CD4-positive, alpha-beta T cell (primary cell): ENCODE results near the gene NAGS. TPM values are rescaled to one million over a fixed set of nuclear protein-coding genes. Genes with fewer than 3 reads are reported as not detected.

Experiments used
- ATAC-seq: fragments of 200-7000 bp; cut with Tn5 transposase; one replicate; pipeline ENCODE4 v1.10.0; 2022; ENCODE audit warnings: mild to moderate bottlenecking; ENCODE audit not compliant: poor library complexity
- CTCF ChIA-PET: fragments of 350-600 bp; sonication (Branson Sonifier 250); formaldehyde crosslinking; loops from one replicate; lab custom pipeline; 2021; ENCODE audit warnings: antibody characterized with exemption, inconsistent platforms; lab: Charles Lee
- POLR2A ChIA-PET: fragments of 350-600 bp; sonication (Branson Sonifier 250); formaldehyde crosslinking; loops from one replicate; lab custom pipeline; 2021; ENCODE audit warnings: antibody characterized with exemption, inconsistent platforms; lab: Charles Lee
- DNase-seq, 14 experiments: peaks; one replicate each; pipeline ENCODE4 v3.0.0-alpha.2; 2013 to 2020; ENCODE audit warnings: mixed read lengths in 2 of 14
- H3K27ac ChIP-seq, 2 donors: one replicate each; pipeline versions ENCODE4 v1.5.1 to v1.7.0; 2013; ENCODE audit warnings: low read length in 2 of 2, low read depth in 1 of 2, mild to moderate bottlenecking in 1 of 2
- H3K27me3 ChIP-seq, 2 experiments: 1 replicate in 1 of 2; 2 replicates in 1 of 2; pipeline versions ENCODE4 v1.6.1 to v1.7.0; 2013; ENCODE audit warnings: low read length in 2 of 2, control low read depth in 1 of 2, mild to moderate bottlenecking in 1 of 2, moderate library complexity in 1 of 2; ENCODE audit not compliant: insufficient read depth in 2 of 2, control insufficient read depth in 1 of 2
- H3K36me3 ChIP-seq: one replicate; pipeline ENCODE4 v1.6.1; 2013; ENCODE audit warnings: low read length, control low read depth; ENCODE audit not compliant: insufficient read depth
- H3K4me1 ChIP-seq: one replicate; pipeline ENCODE4 v1.6.1; 2013; ENCODE audit warnings: low read length, control low read depth; ENCODE audit not compliant: insufficient read depth
- H3K4me3 ChIP-seq: one replicate; pipeline ENCODE4 v1.5.1; 2013; ENCODE audit warnings: mild to moderate bottlenecking, low read length, moderate library complexity
- H3K9me3 ChIP-seq, 2 experiments: 1 replicate in 1 of 2; 2 replicates in 1 of 2; pipeline versions ENCODE4 v1.6.1 to v1.7.0; 2013; ENCODE audit warnings: low read length in 2 of 2, mild to moderate bottlenecking in 2 of 2, control low read depth in 1 of 2, moderate library complexity in 1 of 2; ENCODE audit not compliant: control insufficient read depth in 1 of 2, insufficient read depth in 1 of 2
- H3K27ac Mint-ChIP-seq: one replicate; pipeline ENCODE4 v1.8.0; 2020; ENCODE audit warnings: mixed read lengths
- H3K27me3 Mint-ChIP-seq: one replicate; pipeline ENCODE4 v1.8.0; 2021; ENCODE audit warnings: mixed read lengths
- H3K36me3 Mint-ChIP-seq: one replicate; pipeline ENCODE4 v1.8.0; 2021; ENCODE audit warnings: low read depth, mixed read lengths
- H3K4me1 Mint-ChIP-seq: one replicate; pipeline ENCODE4 v1.8.0; 2021; ENCODE audit warnings: low read depth, mixed read lengths
- H3K4me3 Mint-ChIP-seq: one replicate; pipeline ENCODE4 v1.8.0; 2020; ENCODE audit warnings: mild to moderate bottlenecking, mixed read lengths
- H3K9me3 Mint-ChIP-seq: one replicate; pipeline ENCODE4 v1.8.0; 2020; ENCODE audit warnings: mixed read lengths
- CTCF ChIP-seq: fragments of 200-600 bp; IDR thresholded peaks from one replicate; pipeline ENCODE4 v1.8.0; 2022; ENCODE audit warnings: antibody characterized with exemption, mild to moderate bottlenecking
- intact Hi-C, 2 experiments: fragments of 100-400 bp; cut with DNase I in 1 of 2; cut with micrococcal nuclease in 1 of 2; formaldehyde crosslinking; loops; one replicate each; pipeline versions ENCODE4 v1.15.1 to v1.9.0; 2023 to 2025; cut with DNase I, micrococcal nuclease
- total RNA-seq, 174 experiments: library from RNA in 2 of 174; stranded (reverse) in 2 of 174; gene quantifications; one replicate each; pipeline ENCODE4 v1.2.3 and lab custom pipeline; 2021 to 2026

Gene NAGS
- total RNA-seq, 2 experiments from 2014 or later, result 0.14 to 0.56 TPM

GRCh38 chr17:44049294-44050060 is 45.1 kb downstream of the NAGS start:
- CTCF ChIA-PET, result no interaction called here
- ATAC-seq, result no peak
- peaks cover 62% of the 10 kb centered on the region for H3K36me3 Mint-ChIP-seq
- H3K4me1 Mint-ChIP-seq, result peaks cover 10% of the 10 kb centered on the region
- no peak for TF ChIP-seq CTCF
- Histone ChIP-seq H3K4me1 (peaks cover 2% of the 10 kb centered on the region), H3K36me3 (peaks cover 73% of the 10 kb centered on the region), H3K27ac (no peak overlapping the region), H3K4me3 (no peak overlapping the region), H3K9me3 (no peaks in the 10 kb centered on the region), H3K27me3 (no peaks in the 10 kb centered on the region)
- intact Hi-C loops, result loop anchor here in 1 of 2 experiments (10.0 kb wide), 1 partner anchor 135 kb away; no protein-coding TSS in a partner anchor
- H3K27me3 Mint-ChIP-seq, result no peaks in the 10 kb centered on the region
- H3K27ac Mint-ChIP-seq, result no peak overlapping the region
- H3K4me3 Mint-ChIP-seq, result no peak overlapping the region
- H3K9me3 Mint-ChIP-seq, result no peaks in the 10 kb centered on the region
- POLR2A ChIA-PET, result no interaction called here
- DNase-seq, result no peak

GRCh38 chr17:44053125-44053872 is 48.9 kb downstream of the NAGS start:
- Mint-ChIP-seq H3K4me1 (peaks cover 10% of the 10 kb centered on the region), H3K4me3 (no peak overlapping the region), H3K27ac (peak overlapping the region; percentile 18), H3K36me3 (peaks cover 56% of the 10 kb centered on the region), H3K9me3 (no peaks in the 10 kb centered on the region), H3K27me3 (no peaks in the 10 kb centered on the region)
- CTCF ChIA-PET, result no interaction called here
- Histone ChIP-seq H3K27me3 (no peaks in the 10 kb centered on the region), H3K36me3 (peaks cover 70% of the 10 kb centered on the region), H3K9me3 (no peaks in the 10 kb centered on the region), H3K4me3 (no peak overlapping the region), H3K27ac (no peak overlapping the region), H3K4me1 (peaks cover 2% of the 10 kb centered on the region)
- intact Hi-C loops, result no loop called here
- DNase-seq, result no peak
- ATAC-seq, result no peak
- POLR2A ChIA-PET, result no interaction called here
- no peak for TF ChIP-seq CTCF

Other genes with a start within 250 kb of the NAGS start
- gene SOST, start 245.8 kb upstream of the NAGS start, total RNA-seq, result not detected
- 10 to 100 TPM; 10.6 to 12.6 TPM for gene DUSP3, start 225.6 kb upstream of the NAGS start, total RNA-seq
- not detected for gene CFAP97D1, start 224.2 kb upstream of the NAGS start, total RNA-seq
- under 1 TPM in 1 of 2 experiments, not detected in 1; 0.14 TPM for gene MPP3, start 171.5 kb upstream of the NAGS start, total RNA-seq
- gene CD300LG, start 157.4 kb upstream of the NAGS start, total RNA-seq, result not detected
- 1 to 10 TPM; 3.5 to 4.0 TPM for gene MPP2, start 97.1 kb upstream of the NAGS start, total RNA-seq
- gene PPY, start 62.1 kb upstream of the NAGS start, total RNA-seq, result not detected
- gene PYY, start 50.7 kb upstream of the NAGS start, total RNA-seq, result not detected
- 1 to 10 TPM; 8.8 to 9.7 TPM for gene TMEM101, start 10.3 kb downstream of the NAGS start, total RNA-seq
- 10 to 100 TPM; 34.6 to 36.1 TPM for gene LSM12, start 62.0 kb downstream of the NAGS start, total RNA-seq
- gene G6PC3, start 66.1 kb downstream of the NAGS start, total RNA-seq, result 1 to 10 TPM; 5.6 to 5.8 TPM
- 10 to 100 TPM; 92.0 to 92.5 TPM for gene HDAC5, start 119.0 kb downstream of the NAGS start, total RNA-seq
- 1 to 10 TPM; 1.6 TPM for gene HROB, start 137.3 kb downstream of the NAGS start, total RNA-seq
- under 1 TPM in 1 of 2 experiments, not detected in 1; 0.11 TPM for gene ASB16, start 166.1 kb downstream of the NAGS start, total RNA-seq
- gene TMUB2, start 182.3 kb downstream of the NAGS start, total RNA-seq, result 10 to 100 TPM; 33.3 to 34.8 TPM
- gene ATXN7L3, start 195.3 kb downstream of the NAGS start, total RNA-seq, result 10 to 100 TPM; 85.2 to 99.2 TPM
- gene UBTF, start 215.1 kb downstream of the NAGS start, total RNA-seq, result 100 to 1,000 TPM; 148 to 158 TPM